T-helper 2 cell (primary cell): Measurements from ENCODE around the gene UNC5B.
"Not testable (repeated sequence)": the region's sequence is repeated elsewhere in the genome, so short reads cannot be mapped to it uniquely, and the experiment has no call there.

ENCODE experiments used
- DNase-seq, 5 experiments: peaks; one replicate each; pipeline versions ENCODE4 v3.0.0 to v3.0.0-alpha.2; 2012 to 2022

The UNC5B gene

DNA sequence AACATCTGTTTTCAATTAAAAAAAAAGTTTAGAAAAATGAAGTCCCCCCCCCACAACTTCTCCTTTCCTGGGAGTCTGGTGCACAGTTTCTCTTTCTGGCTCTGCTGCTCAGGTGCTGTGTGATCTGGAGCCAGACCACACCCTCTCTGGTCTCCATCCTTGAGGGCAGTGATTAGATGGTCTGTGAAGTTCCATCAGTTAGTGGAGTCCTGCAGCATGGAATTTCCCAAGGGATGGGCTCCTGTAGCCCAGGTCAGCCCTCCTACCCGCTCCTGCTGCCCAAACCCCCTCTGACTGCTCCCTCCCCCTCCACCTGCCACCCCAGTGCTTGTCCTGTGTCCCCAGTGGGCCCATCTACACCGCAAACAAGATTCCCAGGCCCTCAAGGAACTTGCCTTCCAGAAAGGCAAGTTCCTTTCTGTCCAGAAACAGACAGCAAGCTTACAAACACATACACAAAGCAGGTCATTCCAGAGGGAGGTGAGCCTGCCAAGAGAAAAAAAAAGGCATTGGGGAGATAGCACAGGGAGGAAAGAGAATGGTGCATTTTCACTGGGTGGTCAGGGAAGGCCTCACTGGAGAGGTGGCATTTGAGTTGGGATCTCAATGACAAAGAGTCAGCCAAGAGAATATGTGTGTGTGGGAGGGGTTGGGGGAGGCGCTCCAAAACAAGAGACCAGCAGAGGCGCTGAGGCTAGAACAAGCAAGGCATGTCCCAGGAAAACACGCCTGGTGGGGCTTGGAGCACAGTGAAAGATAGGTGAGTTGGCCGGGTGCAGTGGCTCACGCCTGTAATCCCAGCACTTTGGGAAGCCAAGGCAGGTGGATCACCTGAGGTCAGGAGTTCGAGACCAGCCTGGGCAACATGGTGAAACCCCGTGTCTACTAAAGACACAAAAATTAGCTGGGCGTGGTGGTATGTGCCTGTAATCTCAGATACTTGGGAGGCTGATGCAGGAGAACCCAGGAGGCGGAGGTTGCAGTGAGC is 57.2 kb downstream of the UNC5B start:
- DNase-seq = no peak

DNA sequence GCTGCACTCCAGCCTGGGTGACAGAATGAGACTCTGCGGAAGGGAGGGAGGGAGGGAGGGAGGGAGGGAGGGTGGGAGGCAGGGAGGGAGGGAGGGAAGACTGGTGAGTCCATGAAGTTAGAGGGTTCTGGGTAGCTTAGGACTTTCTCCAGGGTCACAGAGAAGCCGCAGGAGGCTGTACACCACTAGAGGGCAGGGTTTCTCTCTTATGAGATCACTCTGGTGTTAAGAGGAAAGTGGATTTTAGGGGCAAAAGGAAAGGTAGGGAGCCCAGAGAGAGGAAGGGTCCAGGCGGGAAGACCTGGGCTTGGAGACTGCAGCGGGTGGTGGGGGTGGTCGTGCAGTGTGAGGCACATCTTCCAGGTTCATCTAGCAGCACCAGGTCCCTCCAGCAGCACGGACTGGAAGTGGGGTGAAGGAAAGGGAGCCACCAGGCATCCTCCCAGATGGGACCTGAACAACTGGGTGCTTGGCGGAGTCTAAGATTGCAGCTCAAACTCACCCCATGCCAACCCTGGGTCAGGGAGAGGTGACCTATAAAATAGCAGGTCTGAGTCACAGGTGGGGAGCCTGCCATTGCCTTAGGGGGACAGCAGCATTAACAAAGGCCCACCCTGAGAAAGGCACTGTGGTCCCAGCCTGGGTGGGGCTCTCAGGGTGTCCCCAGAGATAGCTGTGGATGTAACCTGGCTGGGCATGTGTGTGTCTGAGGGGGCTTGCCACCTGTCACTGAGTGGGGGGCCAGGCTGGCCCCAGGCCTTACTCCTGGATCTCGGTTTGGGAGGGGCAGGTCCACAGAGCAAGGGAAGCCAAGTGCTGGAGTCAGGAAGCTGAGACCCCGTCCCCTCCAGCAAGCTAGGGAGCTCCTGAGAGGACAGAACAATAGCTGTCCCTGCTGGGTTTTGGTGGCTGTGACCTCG is 58.2 kb downstream of the UNC5B start:
- DNase-seq = peak in 1 of 5 experiments; percentile 33

DNA sequence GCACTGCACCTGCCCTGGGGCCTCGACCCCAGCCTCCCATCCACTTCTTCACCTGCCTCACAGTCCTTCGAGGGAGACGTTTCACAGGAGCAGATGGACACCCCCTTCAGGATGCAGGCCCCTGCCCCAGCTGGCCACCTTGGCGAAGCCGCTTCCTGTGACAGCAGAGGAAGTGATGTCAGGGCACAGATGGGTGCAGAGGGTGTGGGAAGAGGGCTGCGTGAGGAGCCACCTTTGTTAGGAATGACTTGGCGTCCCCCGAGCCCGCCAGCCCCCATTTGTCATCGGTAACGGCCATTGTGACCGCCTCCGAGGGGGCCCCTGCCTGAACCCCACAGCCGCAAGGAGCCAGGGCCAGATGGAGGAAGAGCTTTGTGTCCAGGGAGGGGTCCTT is 59.3 kb downstream of the UNC5B start:
- no peak for DNase-seq

DNA sequence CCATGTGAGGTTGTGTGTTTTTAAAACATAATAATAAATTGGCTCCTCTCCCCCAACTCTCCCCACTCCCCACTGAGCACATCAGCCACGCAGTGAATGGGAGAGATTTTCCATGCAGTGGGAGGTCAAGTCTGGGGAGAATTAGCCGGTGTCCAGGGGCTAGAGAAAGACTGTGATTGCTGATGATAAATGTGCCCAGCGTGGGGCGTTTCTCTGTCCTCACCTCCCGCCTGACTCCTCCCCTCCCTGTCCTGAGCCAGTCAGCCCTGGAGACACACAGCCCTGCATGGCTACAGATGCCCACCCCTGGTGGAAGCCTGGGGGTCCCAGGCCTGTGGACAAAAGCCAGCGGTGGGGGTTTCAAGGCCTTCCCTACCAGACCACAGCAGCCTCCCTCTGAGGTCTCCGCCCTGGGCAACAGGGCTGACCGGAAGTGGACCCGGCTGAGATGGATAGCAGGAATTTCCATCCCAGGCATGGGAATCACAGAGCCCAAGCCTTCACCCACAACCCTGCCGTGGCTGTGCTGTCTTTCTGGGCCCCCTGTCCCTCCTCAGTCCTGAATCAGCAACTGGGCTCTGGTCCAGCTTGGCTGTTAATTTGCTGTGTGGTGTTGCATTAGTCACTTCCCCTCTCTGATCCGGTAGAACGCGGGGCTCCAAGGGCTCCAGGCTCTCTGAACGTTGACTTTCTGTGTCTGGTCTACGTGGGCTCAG is 59.8 kb downstream of the UNC5B start:
- no peak for DNase-seq

DNA sequence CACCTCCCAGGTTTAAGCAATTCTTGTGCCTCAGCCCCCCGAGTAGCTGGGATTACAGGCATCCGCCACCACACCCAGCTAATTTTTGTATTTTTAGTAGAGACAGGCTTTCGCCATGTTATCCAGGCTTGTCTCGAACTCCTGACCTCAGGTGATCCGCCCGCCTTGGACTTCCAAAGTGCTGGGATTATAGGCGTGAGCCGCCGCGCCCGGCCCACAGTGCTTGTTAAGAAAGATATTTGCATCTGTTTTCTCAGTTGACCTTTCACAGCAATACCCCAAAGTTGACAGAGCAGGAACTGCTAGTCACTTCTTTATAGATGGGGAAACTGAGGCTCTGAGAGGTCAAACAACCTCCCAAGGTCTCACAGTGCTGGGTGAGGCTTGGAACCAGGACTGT is 60.6 kb downstream of the UNC5B start:
- DNase-seq = not testable (repeated sequence)

DNA sequence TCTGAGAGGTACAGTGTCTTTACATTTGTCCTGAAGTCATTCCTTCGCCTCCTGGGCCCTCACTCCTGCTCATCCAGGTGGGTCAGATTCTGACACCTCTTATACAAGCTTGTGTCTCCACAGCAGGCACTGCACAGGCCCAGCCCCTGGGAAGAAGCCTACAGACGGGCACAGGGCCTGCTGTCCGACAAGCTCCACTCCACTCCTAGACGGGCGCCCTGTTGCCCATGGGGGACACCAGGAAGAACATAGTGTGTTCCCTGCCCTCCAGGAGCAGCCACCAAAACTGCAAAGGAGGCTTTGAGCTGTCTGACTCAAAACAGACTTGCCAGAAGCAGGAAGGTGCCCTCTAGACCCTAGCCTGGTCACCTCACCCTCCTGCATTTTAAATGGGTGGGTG is 61.1 kb downstream of the UNC5B start:
- no peak for DNase-seq

DNA sequence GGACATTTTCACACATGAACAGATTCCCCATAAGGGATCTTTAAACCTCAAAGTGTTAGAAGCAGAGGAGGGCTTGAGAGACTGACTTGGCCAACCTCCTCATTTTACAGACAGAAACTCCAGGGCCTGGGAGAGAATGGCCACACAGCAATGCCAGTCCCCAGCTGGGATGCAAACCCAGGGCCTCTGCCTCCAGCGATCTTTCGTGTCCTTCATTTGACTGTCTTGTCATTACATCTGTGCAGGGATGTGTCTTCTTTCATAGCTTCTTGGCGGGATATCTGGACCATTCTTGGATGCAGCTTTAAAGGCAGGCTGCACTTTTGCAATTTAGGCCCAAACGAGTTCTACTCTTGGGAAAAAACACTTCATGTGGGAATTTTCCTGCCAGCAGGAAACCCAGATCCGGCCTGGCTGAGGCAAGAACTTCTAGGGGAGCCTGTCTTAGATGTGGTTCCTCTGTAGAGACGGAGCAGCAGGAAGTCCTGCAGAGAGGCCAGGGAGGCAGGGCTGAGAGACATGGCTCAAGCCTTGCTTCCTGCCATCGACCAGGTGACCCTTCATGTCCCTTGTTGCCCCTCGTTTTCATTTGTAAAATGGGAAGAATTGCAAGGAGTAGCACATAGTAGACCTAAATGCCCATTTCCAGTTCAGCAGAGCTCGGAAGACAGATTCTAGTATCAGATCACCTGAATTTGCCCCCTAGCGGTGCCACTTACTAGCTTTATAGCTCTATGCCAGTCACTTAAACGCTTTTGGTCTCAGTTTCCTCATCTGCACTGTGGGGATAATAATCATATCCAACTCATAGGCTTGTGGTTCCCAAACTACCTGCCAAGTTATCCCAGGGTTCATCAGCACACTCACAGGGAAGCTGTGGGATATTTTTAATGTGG is 62.8 kb downstream of the UNC5B start:
- DNase-seq = no peak

DNA sequence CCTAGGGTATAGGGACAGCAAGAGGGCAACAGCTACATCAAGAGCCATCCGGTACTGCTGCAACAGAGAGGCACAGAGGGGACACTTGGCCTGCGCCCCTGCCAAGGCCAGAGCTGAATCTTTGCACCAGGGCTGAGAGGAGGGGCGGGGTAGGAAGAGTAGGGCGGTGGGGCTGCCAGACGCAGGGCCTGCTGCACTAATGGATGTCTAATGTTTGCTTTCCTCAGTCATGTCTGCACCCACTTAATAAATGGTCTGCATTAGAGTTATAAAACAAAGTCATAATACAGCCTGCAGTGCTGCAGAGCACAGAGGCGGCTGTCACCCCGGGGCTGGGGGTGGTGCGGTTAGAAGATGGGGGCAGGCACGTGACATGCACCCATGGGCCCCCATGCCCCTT is 64.5 kb downstream of the UNC5B start:
- no peak for DNase-seq

GRCh38 chr10:71277914-71278665 is 65.7 kb downstream of the UNC5B start:
- no peak for DNase-seq

DNA sequence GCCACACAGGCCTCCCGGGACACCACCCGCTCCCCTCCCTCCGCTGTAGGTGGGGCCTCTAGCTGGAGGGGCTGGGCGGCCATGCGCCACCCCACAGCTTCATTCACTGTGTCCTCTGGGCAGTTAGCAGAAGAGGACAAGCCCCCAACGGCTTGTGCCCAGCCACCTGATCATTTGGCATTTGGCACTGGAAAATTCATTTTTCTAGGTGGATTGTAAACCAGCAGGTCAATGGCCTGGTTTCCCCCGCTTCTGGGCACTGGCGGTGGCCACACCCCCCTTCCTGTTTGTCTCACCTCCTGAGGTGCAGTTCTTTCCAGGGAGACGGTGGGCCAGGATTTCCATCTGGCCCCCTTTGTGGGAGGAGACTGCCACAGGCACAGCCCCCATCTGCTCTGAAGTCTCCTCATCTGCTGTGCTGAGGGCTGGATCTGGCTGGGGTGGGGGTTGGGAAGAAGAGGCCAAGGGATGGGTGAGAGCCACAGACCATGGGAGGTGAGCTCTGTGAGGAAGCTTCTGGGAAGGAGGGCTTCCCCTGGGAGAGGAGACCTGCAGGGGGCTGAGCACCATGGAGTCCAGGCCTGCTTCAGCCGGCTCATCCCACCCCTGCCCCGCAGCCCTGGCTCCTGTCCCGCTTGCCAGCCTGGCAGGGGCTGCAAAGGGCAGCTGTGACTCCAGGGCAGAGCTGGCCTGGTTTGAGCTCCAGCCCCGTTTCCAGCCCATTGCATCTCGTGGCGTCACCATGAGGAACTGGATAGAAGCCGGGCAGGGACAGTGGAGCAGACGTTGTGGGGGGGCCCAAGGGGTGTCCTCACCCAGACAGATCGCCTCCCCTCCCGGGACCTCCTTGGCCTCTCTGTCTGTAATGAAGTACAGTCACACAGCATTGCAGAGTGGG is 66.6 kb downstream of the UNC5B start:
- DNase-seq = no peak

GRCh38 chr10:71279590-71280170 is 67.3 kb downstream of the UNC5B start:
- DNase-seq = no peak

DNA sequence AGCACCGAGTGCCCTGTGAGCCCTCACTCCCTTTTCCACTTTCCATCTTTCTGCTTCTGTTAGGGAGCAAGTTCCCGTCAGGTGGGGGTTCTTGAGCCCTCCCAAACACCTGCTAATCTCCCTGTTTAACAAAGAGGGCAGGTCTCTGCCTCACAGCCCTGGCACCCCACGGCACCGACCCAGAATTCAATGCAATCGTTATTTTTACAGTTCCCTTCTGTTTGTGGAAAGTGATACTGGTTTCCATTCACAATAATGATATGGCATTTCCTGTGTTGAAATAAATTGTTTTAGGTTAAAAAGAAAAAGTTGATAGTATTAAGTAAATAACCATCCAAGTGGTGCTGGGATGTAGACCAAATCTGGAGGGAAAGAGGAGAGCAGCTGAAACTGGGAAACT is 67.8 kb downstream of the UNC5B start:
- no peak for DNase-seq

- no peak for DNase-seq
These were observed 68.5 kb downstream of the UNC5B start for GRCh38 chr10:71280825-71281224.

DNA sequence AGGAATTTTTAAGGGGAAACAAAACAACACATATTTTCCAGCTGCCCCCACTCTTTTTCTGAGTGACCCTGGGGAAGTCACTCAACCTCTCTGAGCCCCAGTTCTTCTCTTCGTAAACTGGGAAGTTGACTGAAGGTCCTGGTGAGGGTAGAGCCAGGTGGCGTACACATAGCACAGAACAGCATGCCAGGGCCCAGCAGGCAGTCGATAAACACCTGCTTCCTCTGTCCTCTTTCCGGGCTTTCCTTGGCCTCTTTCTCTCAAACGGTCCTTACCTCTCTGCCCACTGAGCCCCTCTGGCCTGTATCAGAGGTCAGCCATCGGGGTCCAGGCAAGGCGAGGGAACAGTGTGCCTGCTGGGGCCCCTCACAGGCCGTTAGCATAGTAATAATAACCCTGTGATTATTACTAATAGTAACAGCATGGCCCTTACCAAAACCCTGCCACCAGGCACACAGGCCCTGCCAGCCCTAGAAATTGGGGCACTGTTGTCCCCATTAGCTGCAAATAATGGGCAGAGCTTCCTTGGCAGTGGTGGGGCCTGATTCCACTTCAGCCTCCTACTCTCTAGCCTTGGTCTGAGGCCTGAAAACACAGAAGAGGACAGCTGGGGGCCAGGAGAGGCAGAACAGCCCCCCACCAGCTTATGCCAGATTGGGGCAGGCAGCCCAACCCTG is 69.4 kb downstream of the UNC5B start:
- no peak for DNase-seq

GRCh38 chr10:71282323-71282680 is 69.9 kb downstream of the UNC5B start:
- DNase-seq = no peak

DNA sequence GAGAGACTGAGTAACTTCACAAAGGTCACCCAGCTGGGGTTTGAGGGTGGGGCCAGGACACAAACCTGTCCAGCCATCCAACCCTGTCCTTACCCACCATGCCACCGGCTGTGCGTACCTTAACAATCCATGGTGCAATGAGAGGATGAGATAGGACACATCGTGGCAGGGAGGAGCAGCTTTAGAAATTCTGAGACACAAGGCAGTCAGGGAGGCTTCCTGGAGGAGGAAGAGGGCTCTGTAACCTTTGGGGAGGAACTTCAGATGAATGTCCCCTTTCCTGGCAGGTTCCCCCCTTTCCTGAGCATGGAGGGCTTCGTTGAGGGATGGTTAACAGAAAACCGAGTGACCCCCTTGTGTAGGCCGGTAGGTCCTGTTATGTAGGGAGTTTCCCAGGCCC is 71.0 kb downstream of the UNC5B start:
- DNase-seq = no peak

DNA sequence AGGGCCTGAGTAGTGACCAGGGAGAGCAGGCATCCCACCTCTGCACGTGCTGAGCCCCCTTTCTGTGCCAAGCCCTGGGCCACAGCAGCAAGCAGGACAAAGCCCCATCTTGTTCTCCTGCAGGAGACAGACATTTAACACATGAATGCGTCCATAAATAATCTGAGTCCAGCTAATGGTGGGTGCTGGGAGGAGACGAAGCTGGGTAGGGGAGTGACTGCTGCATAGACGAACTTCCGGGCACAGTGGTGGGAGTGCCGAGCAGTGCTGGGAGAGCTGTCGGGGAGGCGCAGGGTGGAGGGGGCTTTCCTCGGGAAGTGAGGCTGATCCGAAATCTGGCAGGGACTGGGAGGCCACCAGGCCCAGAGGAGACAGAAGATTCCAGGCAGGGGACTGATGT is 71.5 kb downstream of the UNC5B start:
- DNase-seq = no peak

DNA sequence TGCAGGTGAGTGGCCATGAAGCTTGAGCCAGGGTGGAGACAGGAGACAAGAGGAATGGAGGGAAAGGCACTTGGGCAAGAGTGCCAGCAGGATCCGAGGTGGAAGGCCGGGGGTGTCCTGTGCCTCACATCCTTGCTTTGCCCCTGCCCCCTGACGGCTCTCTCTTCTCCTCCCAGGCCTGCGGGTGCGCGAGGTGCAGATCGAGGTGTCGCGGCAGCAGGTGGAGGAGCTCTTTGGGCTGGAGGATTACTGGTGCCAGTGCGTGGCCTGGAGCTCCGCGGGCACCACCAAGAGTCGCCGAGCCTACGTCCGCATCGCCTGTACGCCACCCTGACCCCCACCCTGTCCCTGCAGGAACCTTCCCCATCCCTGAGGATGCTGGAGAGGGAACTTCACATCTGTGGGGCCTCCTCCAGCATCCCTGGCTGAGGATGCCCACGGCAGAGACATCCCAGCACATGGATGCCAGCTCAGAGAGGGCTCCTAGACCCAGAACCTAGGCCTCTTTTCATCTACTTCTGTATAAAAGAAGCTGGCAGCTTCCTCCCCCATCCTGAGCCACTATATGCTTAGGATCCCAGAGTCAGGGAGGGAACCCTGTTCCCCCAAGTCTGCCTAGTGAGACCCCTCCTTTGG is 72.3 kb downstream of the UNC5B start:
- no peak for DNase-seq

DNA sequence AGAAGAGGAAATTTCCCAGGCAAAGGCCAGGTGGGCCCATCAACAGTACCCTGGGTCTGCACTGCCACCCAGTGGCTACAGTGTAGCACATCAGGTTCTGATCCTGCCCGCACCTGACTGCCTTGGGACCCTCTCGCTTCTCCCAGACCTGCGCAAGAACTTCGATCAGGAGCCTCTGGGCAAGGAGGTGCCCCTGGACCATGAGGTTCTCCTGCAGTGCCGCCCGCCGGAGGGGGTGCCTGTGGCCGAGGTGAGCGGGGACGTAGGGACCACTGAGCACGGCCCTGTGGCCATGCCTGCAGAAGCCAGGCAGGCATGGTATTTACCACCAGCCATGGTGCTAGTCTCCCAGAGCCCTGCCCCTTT is 72.8 kb downstream of the UNC5B start:
- peak in 1 of 5 experiments; percentile 5 for DNase-seq
